Uterus (tissue), 4 donors: ENCODE measurements around the gene HEPACAM2. TPM values are rescaled to one million over a fixed set of nuclear protein-coding genes. Genes with fewer than 3 reads are reported as not detected.

Experiments used
- DNase-seq, 2 donors: peaks; one replicate each; pipeline ENCODE4 v3.0.0-alpha.2; 2019 to 2020
- H3K27ac ChIP-seq, 2 donors: fragments of 200-600 bp; sonication (generic); 1 replicate in 1 of 2; 2 replicates in 1 of 2; pipeline ENCODE4 v1.5.1; 2016 to 2018
- H3K27me3 ChIP-seq, 2 donors: fragments of 200-600 bp; sonication (generic); one replicate each; pipeline ENCODE4 v1.5.1; 2018 to 2019; ENCODE audit warnings: control low read depth in 1 of 2
- H3K36me3 ChIP-seq, 2 donors: fragments of 200-600 bp; sonication (generic); one replicate each; pipeline ENCODE4 v1.5.1; 2019; ENCODE audit warnings: control low read depth in 1 of 2
- H3K4me1 ChIP-seq, 2 donors: fragments of 200-600 bp; sonication (generic); one replicate each; pipeline ENCODE4 v1.5.1; 2018 to 2019; ENCODE audit warnings: control low read depth in 1 of 2
- H3K4me3 ChIP-seq, 2 donors: fragments of 200-600 bp; sonication (generic); 1 replicate in 1 of 2; 2 replicates in 1 of 2; pipeline ENCODE4 v1.5.1; 2018 to 2019; ENCODE audit warnings: mild to moderate bottlenecking in 1 of 2
- H3K9me3 ChIP-seq, 2 donors: fragments of 200-600 bp; sonication (generic); one replicate each; pipeline ENCODE4 v1.5.1; 2019; ENCODE audit warnings: control low read depth in 1 of 2
- POLR2A ChIP-seq, 2 donors: fragments of 450-650 bp; IDR thresholded peaks; one replicate each; pipeline ENCODE4 v1.6.1; 2016; ENCODE audit warnings: antibody characterized with exemption in 2 of 2, mild to moderate bottlenecking in 1 of 2, moderate library complexity in 1 of 2
- intact Hi-C: fragments of 100-400 bp; cut with DNase I; formaldehyde crosslinking; loops from one replicate; pipeline ENCODE4 v1.15.1; 2023; ENCODE audit warnings: low total_unique reads
- total RNA-seq, 4 donors: library from RNA; depleted of rRNA in 3 of 4; stranded (reverse); fragments of >200 nt in 3 of 4; gene quantifications; one replicate each; pipeline versions ENCODE4 v1.1.0 to v1.2.4, GENCODE V29; 2014 to 2023
- TF ChIP-seq, protein P1 (sequence below), 4 experiments: fragments of 200-600 bp in 2 of 4; fragments of 450-650 bp in 2 of 4; sonication (generic) in 2 of 4; IDR thresholded peaks; one replicate each; pipeline ENCODE4 v1.5.1; 2016 to 2019; ENCODE audit warnings: antibody characterized with exemption in 4 of 4, mild to moderate bottlenecking in 2 of 4, moderate library complexity in 1 of 4
- donor health status: DM: yes; HTN: yes; CAD: no.

HEPACAM2 gene
- total RNA-seq, 4 donors from 2014 or later = 0.14 TPM; not detected in 3

DNA sequence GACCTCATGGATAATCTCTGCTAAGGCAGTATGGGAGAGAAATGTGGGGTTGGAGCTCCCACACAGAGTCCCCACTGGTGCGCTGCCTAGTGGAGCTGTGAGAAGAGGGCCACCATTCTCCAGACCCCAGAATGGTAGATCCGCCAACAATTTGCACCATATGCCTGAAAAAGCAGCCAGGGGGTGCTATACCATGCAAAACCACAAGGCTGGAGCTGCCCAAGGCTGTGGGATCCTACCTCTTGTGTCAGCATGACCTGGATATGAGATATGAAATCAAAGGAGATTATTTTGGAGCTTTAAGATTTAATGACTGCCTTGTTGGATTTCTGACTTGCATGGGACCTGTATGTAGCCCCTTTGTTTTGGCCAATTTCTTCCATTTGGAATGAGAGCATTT, 51.0 kb downstream of the HEPACAM2 start:
- TF ChIP-seq, protein P1, sequence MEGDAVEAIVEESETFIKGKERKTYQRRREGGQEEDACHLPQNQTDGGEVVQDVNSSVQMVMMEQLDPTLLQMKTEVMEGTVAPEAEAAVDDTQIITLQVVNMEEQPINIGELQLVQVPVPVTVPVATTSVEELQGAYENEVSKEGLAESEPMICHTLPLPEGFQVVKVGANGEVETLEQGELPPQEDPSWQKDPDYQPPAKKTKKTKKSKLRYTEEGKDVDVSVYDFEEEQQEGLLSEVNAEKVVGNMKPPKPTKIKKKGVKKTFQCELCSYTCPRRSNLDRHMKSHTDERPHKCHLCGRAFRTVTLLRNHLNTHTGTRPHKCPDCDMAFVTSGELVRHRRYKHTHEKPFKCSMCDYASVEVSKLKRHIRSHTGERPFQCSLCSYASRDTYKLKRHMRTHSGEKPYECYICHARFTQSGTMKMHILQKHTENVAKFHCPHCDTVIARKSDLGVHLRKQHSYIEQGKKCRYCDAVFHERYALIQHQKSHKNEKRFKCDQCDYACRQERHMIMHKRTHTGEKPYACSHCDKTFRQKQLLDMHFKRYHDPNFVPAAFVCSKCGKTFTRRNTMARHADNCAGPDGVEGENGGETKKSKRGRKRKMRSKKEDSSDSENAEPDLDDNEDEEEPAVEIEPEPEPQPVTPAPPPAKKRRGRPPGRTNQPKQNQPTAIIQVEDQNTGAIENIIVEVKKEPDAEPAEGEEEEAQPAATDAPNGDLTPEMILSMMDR (IDR thresholded peaks at IDR 0.05) = no peak
- TF ChIP-seq POLR2A (IDR thresholded peaks at IDR 0.05) = no peak
- Histone ChIP-seq H3K27ac (no peak overlapping the region), H3K9me3 (no peaks in the 10 kb centered on the region), H3K4me3 (no peak overlapping the region), H3K4me1 (no peaks in the 10 kb centered on the region), H3K36me3 (no peaks in the 10 kb centered on the region), H3K27me3 (no peaks in the 10 kb centered on the region)
- no peak for DNase-seq
- intact Hi-C loops = no loop called here

DNA sequence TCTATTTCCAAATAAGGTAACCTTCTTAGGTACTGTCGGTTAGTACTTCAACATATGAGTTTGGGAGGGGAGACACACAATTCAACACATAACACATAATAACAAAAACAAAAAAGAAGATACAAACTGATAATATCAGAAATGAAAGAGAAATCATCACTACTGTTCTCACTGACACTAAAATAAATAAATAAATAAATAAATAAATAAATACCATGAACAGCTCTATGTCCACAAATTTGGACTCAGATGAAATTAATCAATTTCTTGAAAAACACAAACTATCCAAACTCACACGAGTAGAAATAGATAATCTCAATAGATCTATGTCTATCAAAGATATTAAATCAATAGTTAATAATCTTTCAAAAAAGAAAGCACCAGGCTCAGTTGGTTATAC, 53.6 kb downstream of the HEPACAM2 start:
- no peaks in the 10 kb centered on the region for H3K9me3 ChIP-seq
- H3K27me3 ChIP-seq = no peaks in the 10 kb centered on the region
- no peak overlapping the region for H3K27ac ChIP-seq
- no peaks in the 10 kb centered on the region for H3K4me1 ChIP-seq
- no peak for DNase-seq
- H3K4me3 ChIP-seq = no peak overlapping the region
- TF ChIP-seq, protein P1 (IDR thresholded peaks at IDR 0.05) = no peak
- no peak for TF ChIP-seq POLR2A (IDR thresholded peaks at IDR 0.05)
- no peaks in the 10 kb centered on the region for H3K36me3 ChIP-seq
- intact Hi-C loops = no loop called here

DNA sequence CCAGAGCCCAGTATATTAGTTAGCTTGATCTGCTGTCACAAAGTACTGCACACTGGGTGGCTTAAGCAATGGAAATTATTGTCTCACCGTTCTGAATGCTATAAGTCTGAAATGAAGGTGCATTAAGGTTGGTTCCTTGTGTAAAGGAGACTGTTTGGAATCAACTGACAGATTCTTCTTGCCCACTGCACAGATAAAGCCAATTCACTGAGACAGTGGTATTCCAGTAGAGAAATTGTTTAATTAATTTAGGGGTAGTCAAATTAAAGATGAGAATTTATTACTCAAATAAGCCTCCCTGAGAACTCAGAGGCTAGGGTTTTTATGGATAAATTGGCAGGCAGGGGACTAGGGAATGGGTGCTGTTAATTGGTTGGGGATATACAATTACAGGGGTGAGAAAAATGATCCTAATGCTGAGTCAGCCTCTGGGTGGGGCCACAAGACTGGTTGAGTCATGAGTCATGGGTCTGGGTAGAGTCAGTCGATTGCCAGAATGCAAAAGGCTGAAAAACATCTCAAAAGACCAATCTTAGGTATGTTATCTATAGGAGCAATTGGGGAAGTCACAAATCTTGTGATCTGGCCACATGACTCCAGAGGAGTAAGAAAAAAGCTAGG, 54.6 kb downstream of the HEPACAM2 start:
- Histone ChIP-seq H3K4me3 (no peak overlapping the region), H3K36me3 (no peaks in the 10 kb centered on the region), H3K27me3 (no peaks in the 10 kb centered on the region), H3K9me3 (no peaks in the 10 kb centered on the region), H3K4me1 (no peaks in the 10 kb centered on the region), H3K27ac (no peak overlapping the region)
- intact Hi-C loops = no loop called here
- no peak for DNase-seq
- TF ChIP-seq, protein P1 (IDR thresholded peaks at IDR 0.05) = no peak
- TF ChIP-seq POLR2A (IDR thresholded peaks at IDR 0.05) = no peak

DNA sequence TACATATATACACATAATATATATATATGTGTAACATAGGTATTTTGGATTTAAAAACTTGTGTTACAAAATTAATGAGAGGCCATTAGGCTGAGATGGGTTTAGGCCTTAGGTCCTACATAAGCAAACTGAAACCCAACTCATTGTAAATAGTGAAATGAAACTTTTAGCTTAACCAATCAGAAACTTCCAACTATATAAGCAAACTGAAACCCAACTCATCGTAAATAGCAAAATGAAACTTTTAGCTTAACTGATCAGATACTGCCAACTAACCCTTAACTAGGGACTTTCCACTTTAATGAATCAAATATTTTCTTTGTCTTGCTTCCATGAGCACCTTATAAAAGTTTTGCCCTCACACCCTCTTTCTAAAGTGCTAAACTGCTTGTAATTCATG, 60.8 kb downstream of the HEPACAM2 start:
- no peak for DNase-seq
- TF ChIP-seq, protein P1 (IDR thresholded peaks at IDR 0.05) = no peak
- TF ChIP-seq POLR2A (IDR thresholded peaks at IDR 0.05) = no peak
- Histone ChIP-seq H3K27ac (no peak overlapping the region), H3K4me1 (no peaks in the 10 kb centered on the region), H3K9me3 (no peaks in the 10 kb centered on the region), H3K27me3 (no peaks in the 10 kb centered on the region), H3K36me3 (no peaks in the 10 kb centered on the region), H3K4me3 (no peak overlapping the region)
- intact Hi-C loops = no loop called here

DNA sequence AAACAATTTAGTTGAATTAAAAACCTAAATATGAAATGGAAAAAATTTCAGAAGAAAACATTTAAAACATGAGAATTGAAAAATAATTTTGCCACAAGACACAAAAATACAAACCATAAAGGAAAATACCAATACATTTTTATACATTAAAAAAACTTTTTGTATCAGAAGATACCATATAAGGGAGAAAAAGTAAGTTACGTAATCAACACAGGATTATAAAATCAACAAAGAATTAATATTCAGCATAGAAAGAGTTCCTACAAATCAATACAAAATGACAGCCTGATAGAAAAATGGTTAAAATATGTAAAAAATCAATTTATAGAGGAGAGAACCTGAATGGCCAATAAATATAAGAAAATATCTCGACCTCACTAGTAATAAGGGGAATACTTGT, 61.5 kb downstream of the HEPACAM2 start:
- Histone ChIP-seq H3K9me3 (no peaks in the 10 kb centered on the region), H3K4me3 (no peak overlapping the region), H3K4me1 (no peaks in the 10 kb centered on the region), H3K27ac (no peak overlapping the region), H3K27me3 (no peaks in the 10 kb centered on the region), H3K36me3 (no peaks in the 10 kb centered on the region)
- TF ChIP-seq, protein P1 (IDR thresholded peaks at IDR 0.05) = no peak
- no peak for TF ChIP-seq POLR2A (IDR thresholded peaks at IDR 0.05)
- intact Hi-C loops = no loop called here
- no peak for DNase-seq
